Endothelial cell (in vitro differentiated cells): ENCODE measurements around the gene GBX1. TPM values are rescaled to one million over a fixed set of nuclear protein-coding genes. Genes with fewer than 3 reads are reported as not detected.

Experiments used
- DNase-seq: peaks from one replicate; pipeline ENCODE4 v3.0.0; 2021; ENCODE audit warnings: low spot score
- H3K27ac Mint-ChIP-seq: one replicate; pipeline ENCODE4 v1.8.0; 2021; ENCODE audit warnings: mixed read lengths, inconsistent platforms; ENCODE audit not compliant: unreplicated experiment
- H3K27me3 Mint-ChIP-seq: one replicate; pipeline ENCODE4 v1.8.0; 2021; ENCODE audit warnings: mild to moderate bottlenecking, moderate library complexity, mixed read lengths, inconsistent platforms; ENCODE audit not compliant: unreplicated experiment
- H3K36me3 Mint-ChIP-seq: one replicate; pipeline ENCODE4 v1.8.0; 2021; ENCODE audit warnings: mild to moderate bottlenecking, low read depth, mixed read lengths, inconsistent platforms; ENCODE audit not compliant: unreplicated experiment
- H3K4me1 Mint-ChIP-seq: one replicate; pipeline ENCODE4 v1.8.0; 2021; ENCODE audit warnings: mild to moderate bottlenecking, mixed read lengths, inconsistent platforms; ENCODE audit not compliant: unreplicated experiment
- H3K4me3 Mint-ChIP-seq: one replicate; pipeline ENCODE4 v1.8.0; 2021; ENCODE audit warnings: mild to moderate bottlenecking, mixed read lengths, inconsistent platforms; ENCODE audit not compliant: unreplicated experiment
- H3K9me3 Mint-ChIP-seq: one replicate; pipeline ENCODE4 v1.8.0; 2021; ENCODE audit warnings: mixed read lengths, inconsistent platforms; ENCODE audit not compliant: unreplicated experiment
- CTCF ChIP-seq: fragments of 200-600 bp; sonication (generic); IDR thresholded peaks from one replicate; pipeline ENCODE4 v1.5.0; 2021; ENCODE audit warnings: antibody characterized with exemption; ENCODE audit not compliant: unreplicated experiment
- total RNA-seq: library from RNA; stranded (reverse); fragmentation: NEBNext Ultra II Directional; extraction: Animal tissue kit (Norgen Biotek cat#: 25700); gene quantifications from one replicate; pipeline ENCODE4 v1.2.1, GENCODE V29; 2021; ENCODE audit not compliant: unreplicated experiment

The GBX1 gene
- total RNA-seq, 1 donor from 2014 or later, result 13.8 TPM

- no peak for DNase-seq
- Mint-ChIP-seq H3K27ac (no peak overlapping the region), H3K27me3 (peaks cover 36% of the 10 kb centered on the region), H3K4me3 (peak overlapping the region; percentile 74), H3K9me3 (no peaks in the 10 kb centered on the region), H3K36me3 (peaks cover 45% of the 10 kb centered on the region), H3K4me1 (peaks cover 56% of the 10 kb centered on the region)
- no peak for TF ChIP-seq CTCF
Measured at GRCh38 chr7:151144387-151144786, 23.1 kb downstream of the GBX1 start.

GRCh38 chr7:151143261-151144015, 24.1 kb downstream of the GBX1 start:
- H3K4me1 Mint-ChIP-seq, result peaks cover 56% of the 10 kb centered on the region
- H3K36me3 Mint-ChIP-seq, result peaks cover 49% of the 10 kb centered on the region
- DNase-seq, result no peak
- H3K27me3 Mint-ChIP-seq, result peaks cover 39% of the 10 kb centered on the region
- TF ChIP-seq CTCF, result no peak
- no peaks in the 10 kb centered on the region for H3K9me3 Mint-ChIP-seq
- peak overlapping the region; percentile 69 for H3K4me3 Mint-ChIP-seq
- no peak overlapping the region for H3K27ac Mint-ChIP-seq

- peaks cover 51% of the 10 kb centered on the region for H3K4me1 Mint-ChIP-seq
- H3K36me3 Mint-ChIP-seq, result peaks cover 49% of the 10 kb centered on the region
- peaks cover 39% of the 10 kb centered on the region for H3K27me3 Mint-ChIP-seq
- H3K9me3 Mint-ChIP-seq, result no peaks in the 10 kb centered on the region
- no peak for DNase-seq
- no peak for TF ChIP-seq CTCF
- no peak overlapping the region for H3K4me3 Mint-ChIP-seq
- no peak overlapping the region for H3K27ac Mint-ChIP-seq
Measured at GRCh38 chr7:151142686-151143040, 24.8 kb downstream of the GBX1 start.

- Mint-ChIP-seq H3K27me3 (peaks cover 39% of the 10 kb centered on the region), H3K27ac (no peak overlapping the region), H3K4me3 (no peak overlapping the region), H3K36me3 (peaks cover 45% of the 10 kb centered on the region), H3K9me3 (no peaks in the 10 kb centered on the region), H3K4me1 (peaks cover 45% of the 10 kb centered on the region)
- DNase-seq, result no peak
- no peak for TF ChIP-seq CTCF
Measured at GRCh38 chr7:151141855-151142685, 25.4 kb downstream of the GBX1 start.
